Mesenteric fat pad (tissue), 1 donor: ENCODE data around the gene SULT1B1. TPM values are rescaled to one million over a fixed set of nuclear protein-coding genes. Genes with fewer than 3 reads are reported as not detected.

Source experiments
- DNase-seq: peaks from one replicate; pipeline ENCODE4 v3.0.0-alpha.2; 2020; ENCODE audit warnings: low spot score
- total RNA-seq: library from RNA; stranded (reverse); fragmentation: NEBNext Ultra II Directional; extraction: Animal tissue kit (Norgen Biotek cat#: 25700); gene quantifications from one replicate; pipeline ENCODE4 v1.2.1, GENCODE V29; 2021
- donor health status: DM: yes; HTN: yes; CAD: no.

The SULT1B1 gene
- total RNA-seq, 1 donor from 2014 or later, result 5.4 TPM

DNA sequence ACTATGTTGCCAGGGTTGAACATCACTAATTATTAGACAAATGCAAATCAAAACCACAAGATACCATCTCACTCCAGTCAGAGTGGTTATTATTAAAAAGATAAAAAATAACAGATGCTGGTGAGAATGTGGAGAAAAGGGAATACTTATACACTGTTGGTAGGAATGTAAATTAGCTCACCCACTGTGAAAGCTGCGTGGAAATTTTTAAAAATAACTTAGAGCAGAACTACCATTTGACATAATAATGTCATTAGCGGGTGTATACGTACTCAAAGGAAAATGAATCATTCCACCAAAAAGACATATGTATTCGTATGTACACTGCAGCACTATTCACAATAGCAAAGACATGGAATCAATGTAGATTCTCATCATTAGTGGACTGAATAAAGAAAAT is 58.7 kb downstream of the SULT1B1 start:
- no peak for DNase-seq

DNA sequence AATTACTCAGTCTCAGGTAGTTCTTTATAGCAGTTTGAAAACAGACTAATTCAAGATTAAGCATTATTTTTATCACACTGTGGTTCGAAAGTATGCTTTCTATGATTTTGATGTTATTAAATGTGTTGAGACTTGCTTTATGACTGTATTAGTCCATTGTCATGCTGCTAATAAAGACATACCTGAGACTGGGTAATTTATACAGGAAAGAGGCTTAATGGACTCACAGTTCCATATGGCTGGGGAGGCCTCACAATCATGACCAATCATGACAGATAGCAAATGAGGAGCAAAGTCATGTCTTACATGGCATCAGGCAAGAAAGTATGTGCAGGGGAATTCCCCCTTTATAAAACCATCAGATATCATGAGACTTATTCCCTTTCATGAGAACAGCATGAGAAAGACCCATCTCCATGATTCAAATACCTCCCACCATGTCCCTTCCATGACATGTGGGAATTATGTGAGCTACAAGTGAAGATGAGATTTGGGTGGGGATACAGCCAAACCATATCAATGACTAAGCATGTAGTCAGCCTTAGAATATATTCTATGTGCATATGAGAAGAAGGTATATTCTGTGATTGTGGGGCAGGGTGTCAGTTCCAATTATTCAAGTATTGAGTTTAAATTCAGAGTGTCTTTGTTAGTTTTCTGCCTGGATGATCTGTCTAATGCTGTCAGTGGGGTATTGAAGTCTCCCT is 62.7 kb downstream of the SULT1B1 start:
- DNase-seq, result no peak

DNA sequence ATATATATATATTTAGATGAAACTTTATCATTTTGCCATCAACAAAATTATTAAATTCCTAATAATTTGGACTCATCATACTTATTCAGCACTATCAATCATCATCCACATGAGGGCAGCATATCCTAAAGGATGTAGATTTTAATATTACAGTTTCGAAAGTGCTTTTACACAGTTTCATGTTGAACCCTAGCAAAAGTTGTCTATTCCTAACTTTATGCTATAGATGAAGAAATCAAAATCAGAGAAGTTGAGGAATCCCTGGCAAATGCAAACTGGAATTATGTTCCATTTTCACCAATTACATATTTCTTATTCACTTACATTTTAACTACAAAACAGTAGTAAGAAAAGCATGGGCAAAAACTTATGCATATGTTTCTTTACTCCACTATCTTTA is 70.8 kb downstream of the SULT1B1 start:
- no peak for DNase-seq

DNA sequence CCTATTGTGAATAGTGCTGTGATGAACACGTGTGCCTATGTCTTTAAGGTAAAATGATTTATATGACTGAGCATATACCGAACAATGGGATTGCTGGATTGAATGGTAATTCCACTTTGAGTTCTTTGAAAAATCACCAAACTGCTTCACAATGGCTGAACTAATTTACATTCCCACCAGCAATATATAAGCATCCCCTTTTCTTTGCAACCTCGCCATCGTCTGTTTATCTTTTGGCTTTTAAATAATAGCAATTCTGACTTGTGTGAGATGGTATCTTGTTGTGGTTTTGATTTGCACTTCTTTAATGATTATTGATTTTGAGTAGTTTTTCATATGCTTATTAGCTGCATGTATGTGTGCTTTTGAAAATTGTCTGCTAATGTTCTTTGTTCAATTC is 75.6 kb downstream of the SULT1B1 start:
- DNase-seq, result no peak

Other genes starting within 250 kb of the SULT1B1 start
- not detected for gene UGT2A2, start 121.0 kb downstream of the SULT1B1 start, total RNA-seq
- not detected for gene UGT2A1, start 107.4 kb downstream of the SULT1B1 start, total RNA-seq
- gene SULT1E1, start 99.5 kb upstream of the SULT1B1 start, total RNA-seq, result not detected
- 32.3 TPM for gene CSN1S1, start 170.4 kb upstream of the SULT1B1 start, total RNA-seq
- gene CSN2, start 205.1 kb upstream of the SULT1B1 start, total RNA-seq, result not detected
- not detected for gene STATH, start 235.3 kb upstream of the SULT1B1 start, total RNA-seq